A673 (cell line): ENCODE data around the gene GRK1. TPM values are rescaled to one million over a fixed set of nuclear protein-coding genes. Genes with fewer than 3 reads are reported as not detected.

ENCODE experiments used
- BruUV-seq: library from RNA; stranded (reverse); fragments of 400-500 nt; replicated peaks from 2 replicates; lab custom pipeline; 2021; lab: Mats Ljungman, UMichigan
- CTCF ChIA-PET: fragments of 300-600 bp; sonication (Branson Sonifier 250); formaldehyde crosslinking; loops from one replicate; lab custom pipeline; 2022; ENCODE audit warnings: antibody characterized with exemption; lab: Charles Lee
- POLR2A ChIA-PET: fragments of 300-600 bp; sonication (Branson Sonifier 250); formaldehyde crosslinking; loops from one replicate; lab custom pipeline; 2022; ENCODE audit warnings: antibody characterized with exemption; ENCODE audit not compliant: low non-redundant PET; lab: Charles Lee
- DNase-seq: peaks from one replicate; pipeline ENCODE4 v3.0.0-alpha.2; 2015; ENCODE audit warnings: low spot score
- H3K27ac ChIP-seq: fragments of 200-600 bp; sonication (generic); 2 replicates; pipeline ENCODE4 v1.5.1; 2016; ENCODE audit warnings: mixed run types, low read depth, mild to moderate bottlenecking, mixed read lengths, antibody characterized with exemption, low read length; ENCODE audit not compliant: poor library complexity, severe bottlenecking
- H3K27me3 ChIP-seq: fragments of 200-600 bp; sonication (generic); replicated peaks from 2 replicates; pipeline ENCODE4 v1.6.1; 2017; ENCODE audit warnings: mixed run types, low read depth, mild to moderate bottlenecking, mixed read lengths, antibody characterized with exemption, low read length; ENCODE audit not compliant: insufficient read depth, poor library complexity
- H3K36me3 ChIP-seq: fragments of 200-600 bp; sonication (generic); 2 replicates; pipeline ENCODE4 v1.6.1; 2016; ENCODE audit warnings: mixed run types, mild to moderate bottlenecking, mixed read lengths, antibody characterized with exemption, low read length; ENCODE audit not compliant: insufficient read depth, poor library complexity, severe bottlenecking
- H3K4me1 ChIP-seq: fragments of 200-600 bp; sonication (generic); 2 replicates; pipeline ENCODE4 v1.6.1; 2017; ENCODE audit warnings: mixed run types, mild to moderate bottlenecking, mixed read lengths, antibody characterized with exemption, low read length; ENCODE audit not compliant: insufficient read depth, poor library complexity, severe bottlenecking
- H3K4me3 ChIP-seq: fragments of 200-600 bp; sonication (generic); 2 replicates; pipeline ENCODE4 v1.5.1; 2016; ENCODE audit warnings: low read depth, mixed run types, mild to moderate bottlenecking, mixed read lengths, low read length; ENCODE audit not compliant: poor library complexity, severe bottlenecking
- H3K9me3 ChIP-seq: fragments of 200-600 bp; sonication (generic); 2 replicates; pipeline ENCODE4 v1.6.1; 2016; ENCODE audit warnings: mixed run types, low read depth, mild to moderate bottlenecking, mixed read lengths, antibody characterized with exemption, low read length; ENCODE audit not compliant: poor library complexity, severe bottlenecking
- EZH2 ChIP-seq: fragments of 200-600 bp; sonication (generic); IDR thresholded peaks from 2 replicates; pipeline ENCODE4 v1.6.1; 2017; ENCODE audit warnings: borderline replicate concordance, low read depth, mild to moderate bottlenecking, mixed read lengths, antibody characterized with exemption, low read length; ENCODE audit not compliant: poor library complexity, severe bottlenecking
- intact Hi-C: fragments of 100-400 bp; cut with micrococcal nuclease; formaldehyde crosslinking; loops from one replicate; pipeline ENCODE4 v1.10.0; 2022; ENCODE audit not compliant: unreplicated experiment
- total RNA-seq: library from RNA; stranded (reverse); gene quantifications from 2 replicates; pipeline ENCODE4 v1.2.3, GENCODE V29; 2021
- TF ChIP-seq, protein P1 (sequence below): fragments of 300-800, 200-600 bp; sonication (generic); conservative IDR thresholded peaks from 2 replicates; pipeline ENCODE4 v1.5.1; 2017; ENCODE audit warnings: low read depth, mild to moderate bottlenecking, antibody characterized with exemption, low read length, moderate library complexity, mixed read lengths

Gene GRK1
- total RNA-seq, 1 experiment from 2014 or later, result not detected

DNA sequence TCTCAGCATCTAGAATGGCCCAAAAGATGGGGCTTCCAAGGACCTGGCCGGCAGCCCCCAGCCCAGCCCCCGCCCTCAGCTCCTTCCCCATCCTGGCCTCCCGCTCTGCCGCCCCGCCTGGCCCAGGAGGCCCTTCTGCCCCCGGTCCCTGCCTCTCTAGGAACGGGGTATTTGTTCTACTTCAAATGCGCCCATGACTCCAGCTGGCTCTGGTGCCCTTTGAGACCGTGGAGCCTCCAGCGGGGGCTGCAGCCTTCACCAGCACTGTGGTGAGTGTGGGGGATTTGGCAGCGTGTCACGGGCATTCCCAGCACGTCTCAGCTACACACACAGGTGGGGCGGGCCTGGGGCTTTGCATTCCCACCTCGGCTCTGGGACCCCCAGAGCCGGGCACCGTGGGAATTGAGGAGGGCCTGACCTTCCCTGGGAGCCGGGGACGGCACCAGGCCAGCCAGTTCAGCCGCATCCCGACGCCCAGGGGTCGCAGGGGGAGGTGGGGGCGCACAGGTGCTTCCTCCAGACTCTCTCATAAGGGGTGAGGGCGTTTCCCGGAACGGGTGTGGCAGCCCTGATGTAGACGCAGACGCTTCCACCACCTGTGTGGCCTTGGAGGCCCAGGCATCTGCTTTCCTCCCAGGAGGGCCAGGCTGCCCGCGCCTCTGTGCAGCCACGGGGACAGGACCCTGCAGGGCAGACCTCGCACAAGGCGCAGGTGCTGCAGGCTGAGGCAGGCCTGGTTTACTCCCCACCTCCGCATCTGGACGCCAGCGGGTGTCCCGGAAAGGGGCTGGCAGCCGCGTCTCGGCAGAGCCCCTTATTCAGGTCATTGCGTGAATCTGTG is 10.0 kb upstream of the GRK1 start:
- Histone ChIP-seq H3K4me3 (no peak overlapping the region), H3K9me3 (peaks cover 9% of the 10 kb centered on the region), H3K27me3 (no peaks in the 10 kb centered on the region), H3K36me3 (no peaks in the 10 kb centered on the region), H3K27ac (no peak overlapping the region), H3K4me1 (peaks cover 14% of the 10 kb centered on the region)
- DNase-seq, result no peak
- no TSS peak for BruUV-seq
- intact Hi-C loops, result no loop called here
- CTCF ChIA-PET, result interaction anchor here (0.6 kb wide), 1 partner anchor 605 kb away, joined by 3 read pairs; no protein-coding TSS in a partner anchor
- POLR2A ChIA-PET, result no interaction called here
- no peak for TF ChIP-seq EZH2
- TF ChIP-seq, protein P1, sequence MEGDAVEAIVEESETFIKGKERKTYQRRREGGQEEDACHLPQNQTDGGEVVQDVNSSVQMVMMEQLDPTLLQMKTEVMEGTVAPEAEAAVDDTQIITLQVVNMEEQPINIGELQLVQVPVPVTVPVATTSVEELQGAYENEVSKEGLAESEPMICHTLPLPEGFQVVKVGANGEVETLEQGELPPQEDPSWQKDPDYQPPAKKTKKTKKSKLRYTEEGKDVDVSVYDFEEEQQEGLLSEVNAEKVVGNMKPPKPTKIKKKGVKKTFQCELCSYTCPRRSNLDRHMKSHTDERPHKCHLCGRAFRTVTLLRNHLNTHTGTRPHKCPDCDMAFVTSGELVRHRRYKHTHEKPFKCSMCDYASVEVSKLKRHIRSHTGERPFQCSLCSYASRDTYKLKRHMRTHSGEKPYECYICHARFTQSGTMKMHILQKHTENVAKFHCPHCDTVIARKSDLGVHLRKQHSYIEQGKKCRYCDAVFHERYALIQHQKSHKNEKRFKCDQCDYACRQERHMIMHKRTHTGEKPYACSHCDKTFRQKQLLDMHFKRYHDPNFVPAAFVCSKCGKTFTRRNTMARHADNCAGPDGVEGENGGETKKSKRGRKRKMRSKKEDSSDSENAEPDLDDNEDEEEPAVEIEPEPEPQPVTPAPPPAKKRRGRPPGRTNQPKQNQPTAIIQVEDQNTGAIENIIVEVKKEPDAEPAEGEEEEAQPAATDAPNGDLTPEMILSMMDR, result no peak

DNA sequence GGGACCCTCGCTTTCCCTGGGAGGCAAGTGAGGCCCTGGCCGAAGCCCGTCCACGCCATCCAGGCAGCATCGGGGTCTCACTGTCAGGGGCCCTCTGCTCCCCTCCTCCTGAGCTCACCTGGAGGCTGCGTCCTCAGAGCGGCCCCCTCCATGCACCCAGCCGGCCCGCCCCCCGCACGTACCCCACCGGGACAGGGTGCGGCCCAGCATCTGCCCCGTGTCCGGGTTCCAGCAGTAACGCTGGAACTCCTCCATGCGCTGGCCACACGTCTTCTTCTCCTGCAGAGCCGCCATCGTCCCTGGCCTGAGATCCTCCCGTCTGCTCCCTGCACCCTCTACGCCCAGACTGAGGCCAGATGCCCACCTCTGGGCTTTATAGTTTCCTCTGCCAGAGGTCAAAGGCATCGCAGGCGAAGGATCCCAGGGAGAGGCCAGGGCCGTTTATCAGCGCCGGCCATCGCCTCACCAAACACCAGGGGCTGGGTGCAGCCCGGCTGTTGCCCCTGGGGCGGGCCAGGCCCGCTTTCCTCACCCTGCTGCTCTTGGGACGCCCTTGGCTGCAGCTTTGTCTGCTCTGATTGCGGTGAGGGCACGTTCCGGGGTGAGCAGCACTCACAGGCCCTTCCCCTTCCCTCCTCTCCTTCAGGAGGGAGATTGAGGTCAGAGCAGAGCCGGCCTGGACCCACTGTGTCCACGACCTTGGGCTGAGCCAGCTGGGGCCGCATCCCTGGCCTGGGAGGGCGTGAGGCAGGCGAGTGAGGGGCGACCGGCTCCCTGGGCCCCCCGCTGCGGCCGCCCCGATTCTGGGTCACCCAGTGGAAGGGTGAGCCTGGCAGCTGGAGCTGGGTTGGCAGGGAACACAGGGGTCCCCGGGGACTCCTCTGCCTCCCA is 8.9 kb upstream of the GRK1 start, which contains the start of gene ATP4B:
TSS of gene ATP4B (minus strand) at position 348 of the 891 bp plus-strand sequence. CDS start at position 294, 54 bp downstream.
- no peak for DNase-seq
- peaks cover 9% of the 10 kb centered on the region for H3K9me3 ChIP-seq

DNA sequence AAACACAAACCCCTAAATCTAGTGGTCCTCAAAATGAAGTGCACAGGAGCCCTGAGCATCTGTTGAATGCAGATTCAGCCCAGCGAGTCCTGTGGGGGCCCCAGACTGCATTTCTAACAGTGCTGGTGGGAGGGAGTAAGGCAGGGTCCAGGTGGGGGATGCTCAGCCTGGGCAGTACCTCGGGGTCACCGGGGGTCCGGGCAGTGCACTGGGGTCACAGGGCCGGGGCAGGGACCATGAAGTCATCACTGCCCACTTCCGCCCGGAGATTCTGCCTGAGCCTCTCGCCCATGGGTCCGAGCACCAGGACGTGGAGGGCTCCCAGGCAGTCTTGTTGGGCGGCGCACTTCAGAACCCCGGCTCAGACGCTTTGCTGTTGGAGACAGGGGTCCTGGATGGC is 8.2 kb upstream of the GRK1 start:
- intact Hi-C loops, result no loop called here
- Histone ChIP-seq H3K27me3 (no peaks in the 10 kb centered on the region), H3K4me1 (peaks cover 2% of the 10 kb centered on the region), H3K4me3 (no peak overlapping the region), H3K36me3 (no peaks in the 10 kb centered on the region), H3K9me3 (peaks cover 9% of the 10 kb centered on the region), H3K27ac (no peak overlapping the region)
- no peak for TF ChIP-seq EZH2
- TF ChIP-seq, protein P1, result no peak
- BruUV-seq, result no TSS peak
- POLR2A ChIA-PET, result no interaction called here
- DNase-seq, result no peak
- CTCF ChIA-PET, result no interaction called here

More for the DNA sequence above, 8.9 kb upstream of the GRK1 start, which contains the start of gene ATP4B:
- H3K27ac ChIP-seq, result no peak within 1 kb of the TSS
- CTCF ChIA-PET, result no interaction called here
- no TSS peak for BruUV-seq
- no peak within 1 kb of the TSS for H3K4me3 ChIP-seq
- H3K36me3 ChIP-seq, result no peaks in the 10 kb centered on the region
- intact Hi-C loops, result no loop called here
- H3K4me1 ChIP-seq, result peaks cover 10% of the 10 kb centered on the region
- TF ChIP-seq, protein P1, result no peak
- no peak for TF ChIP-seq EZH2
- POLR2A ChIA-PET, result no interaction called here
- no peaks in the 10 kb centered on the region for H3K27me3 ChIP-seq
